ENCODE results near the gene CTDSPL.

Gene CTDSPL

GRCh38 chr3:37853691-37854413, 7.8 kb upstream of the CTDSPL start:
- DNase-seq = no peak

- DNase-seq = no peak
Observed at GRCh38 chr3:37855363-37855970, 6.2 kb upstream of the CTDSPL start.

- DNase-seq = no peak
Observed at GRCh38 chr3:37856381-37856780, 5.3 kb upstream of the CTDSPL start.

GRCh38 chr3:37858742-37859141, 2.9 kb upstream of the CTDSPL start:
- DNase-seq = no peak

- no peak for DNase-seq
Observed at GRCh38 chr3:37859354-37859753, 2.3 kb upstream of the CTDSPL start.

- DNase-seq = no peak
Observed at GRCh38 chr3:37859908-37860199, 1.8 kb upstream of the CTDSPL start.

- DNase-seq = no peak
Observed at GRCh38 chr3:37862219-37862902, 681 bp downstream of the CTDSPL start.

GRCh38 chr3:37862903-37863815, 1.5 kb downstream of the CTDSPL start:
- no peak for DNase-seq

- DNase-seq = no peak
Observed at GRCh38 chr3:37863949-37864822, 2.5 kb downstream of the CTDSPL start.

GRCh38 chr3:37864904-37865303, 3.2 kb downstream of the CTDSPL start:
- no peak for DNase-seq

- DNase-seq = no peak
Observed at GRCh38 chr3:37867144-37867543, 5.5 kb downstream of the CTDSPL start.

- no peak for DNase-seq
Observed at GRCh38 chr3:37871858-37872257, 10.2 kb downstream of the CTDSPL start.

- no peak for DNase-seq
Observed at GRCh38 chr3:37872413-37873160, 10.9 kb downstream of the CTDSPL start.

- DNase-seq = no peak
Observed at GRCh38 chr3:37876279-37876678, 14.6 kb downstream of the CTDSPL start.

- DNase-seq = no peak
Observed at GRCh38 chr3:37882711-37883110, 21.0 kb downstream of the CTDSPL start.

- DNase-seq = no peak
Observed at GRCh38 chr3:37885814-37886213, 24.1 kb downstream of the CTDSPL start.

GRCh38 chr3:37886395-37886794, 24.7 kb downstream of the CTDSPL start:
- DNase-seq = no peak

- DNase-seq = no peak
Observed at GRCh38 chr3:37887062-37887461, 25.4 kb downstream of the CTDSPL start.

- no peak for DNase-seq
Observed at GRCh38 chr3:37887824-37888223, 26.1 kb downstream of the CTDSPL start.

GRCh38 chr3:37888421-37888820, 26.7 kb downstream of the CTDSPL start:
- DNase-seq = no peak

GRCh38 chr3:37890522-37890921, 28.8 kb downstream of the CTDSPL start:
- no peak for DNase-seq

- DNase-seq = no peak
Observed at GRCh38 chr3:37891227-37891626, 29.5 kb downstream of the CTDSPL start.
